ENCODE data around the gene PNLIPRP2.

GRCh38 chr10:116689744-116690143 lies 69.0 kb downstream of the PNLIPRP2 start:
- TF ChIP-seq CTCF (IDR thresholded peaks at IDR 0.05) (no peak), POLR2A (IDR thresholded peaks at IDR 0.05) (no peak), EP300 (IDR thresholded peaks at IDR 0.05) (no peak)

All from tibial nerve (tissue), 4 donors.